Liver (tissue), 9 donors: Measurements from ENCODE around the gene SYNM. TPM values are rescaled to one million over a fixed set of nuclear protein-coding genes. Genes with fewer than 3 reads are reported as not detected.

Source experiments
- DNase-seq: peaks from one replicate; pipeline ENCODE4 v3.0.0-alpha.2; 2017; ENCODE audit warnings: low spot score
- H3K27ac ChIP-seq, 2 donors: one replicate each; pipeline ENCODE4 v1.7.0; 2013; ENCODE audit warnings: inconsistent platforms in 2 of 2, low read length in 2 of 2, control low read depth in 1 of 2, low read depth in 1 of 2, mild to moderate bottlenecking in 1 of 2
- H3K27me3 ChIP-seq, 4 donors: one replicate each; pipeline versions ENCODE4 v1.6.1 to v1.7.0; 2013; ENCODE audit warnings: low read length in 3 of 4, inconsistent platforms in 1 of 4, mild to moderate bottlenecking in 1 of 4, moderate library complexity in 1 of 4; ENCODE audit not compliant: control insufficient read depth in 4 of 4, insufficient read depth in 4 of 4
- H3K36me3 ChIP-seq, 4 donors: one replicate each; pipeline versions ENCODE4 v1.6.1 to v1.7.0; 2013; ENCODE audit warnings: low read length in 3 of 4, mild to moderate bottlenecking in 3 of 4, low read depth in 1 of 4, moderate library complexity in 1 of 4; ENCODE audit not compliant: control insufficient read depth in 4 of 4, insufficient read depth in 3 of 4
- H3K4me1 ChIP-seq, 4 donors: one replicate each; pipeline versions ENCODE4 v1.6.1 to v1.7.0; 2013; ENCODE audit warnings: low read length in 3 of 4, mild to moderate bottlenecking in 3 of 4, moderate library complexity in 1 of 4; ENCODE audit not compliant: control insufficient read depth in 4 of 4, insufficient read depth in 4 of 4
- H3K4me3 ChIP-seq, 3 donors: one replicate each; pipeline versions ENCODE4 v1.6.1 to v1.7.0; 2013; ENCODE audit warnings: low read length in 3 of 3, control low read depth in 1 of 3, low read depth in 1 of 3, mild to moderate bottlenecking in 1 of 3
- H3K9ac ChIP-seq, 2 donors: one replicate each; pipeline ENCODE4 v1.7.0; 2013; ENCODE audit warnings: low read length in 2 of 2, mild to moderate bottlenecking in 2 of 2, moderate library complexity in 2 of 2, control low read depth in 1 of 2, low read depth in 1 of 2
- H3K9me3 ChIP-seq, 4 donors: one replicate each; pipeline versions ENCODE4 v1.6.1 to v1.7.0; 2013; ENCODE audit warnings: low read length in 3 of 4; ENCODE audit not compliant: control insufficient read depth in 4 of 4
- EGR1 ChIP-seq, 2 donors: IDR thresholded peaks; 2 replicates each; pipeline ENCODE4 v1.6.1; 2016 to 2018; ENCODE audit warnings: antibody characterized with exemption in 2 of 2, low read depth in 2 of 2
- FOXA1 ChIP-seq: IDR thresholded peaks from 2 replicates; pipeline ENCODE4 v1.6.1; 2016; ENCODE audit warnings: antibody characterized with exemption
- FOXA2 ChIP-seq: IDR thresholded peaks from 2 replicates; pipeline ENCODE4 v1.6.1; 2016; ENCODE audit warnings: antibody characterized with exemption
- GABPA ChIP-seq, 2 donors: IDR thresholded peaks in 1 of 2; conservative IDR thresholded peaks in 1 of 2; 2 replicates each; pipeline ENCODE4 v1.6.1; 2016; ENCODE audit warnings: antibody characterized with exemption in 2 of 2, mild to moderate bottlenecking in 1 of 2, moderate library complexity in 1 of 2
- HNF4A ChIP-seq, 2 donors: conservative IDR thresholded peaks; 2 replicates each; pipeline ENCODE4 v1.6.1; 2016; ENCODE audit warnings: antibody characterized with exemption in 2 of 2, mild to moderate bottlenecking in 2 of 2
- HNF4G ChIP-seq: IDR thresholded peaks from 2 replicates; pipeline ENCODE4 v1.6.1; 2016; ENCODE audit warnings: antibody characterized with exemption
- JUND ChIP-seq, 2 donors: IDR thresholded peaks; 2 replicates each; pipeline ENCODE4 v1.6.1; 2016; ENCODE audit warnings: antibody characterized with exemption in 2 of 2
- NR2F2 ChIP-seq: IDR thresholded peaks from 2 replicates; pipeline ENCODE4 v1.6.1; 2016; ENCODE audit warnings: antibody characterized with exemption
- RAD21 ChIP-seq, 2 donors: IDR thresholded peaks; 2 replicates each; pipeline ENCODE4 v1.6.1; 2016; ENCODE audit warnings: antibody characterized with exemption in 2 of 2, mild to moderate bottlenecking in 2 of 2
- REST ChIP-seq: IDR thresholded peaks from 2 replicates; pipeline ENCODE4 v1.6.1; 2016; ENCODE audit warnings: antibody characterized with exemption, mild to moderate bottlenecking
- RXRA ChIP-seq, 2 donors: IDR thresholded peaks; 2 replicates each; pipeline ENCODE4 v1.6.1; 2017 to 2018; ENCODE audit warnings: antibody characterized with exemption in 2 of 2, mild to moderate bottlenecking in 1 of 2
- SP1 ChIP-seq: IDR thresholded peaks from 2 replicates; pipeline ENCODE4 v1.6.1; 2018; ENCODE audit warnings: antibody characterized with exemption, mild to moderate bottlenecking
- TAF1 ChIP-seq: conservative IDR thresholded peaks from 2 replicates; pipeline ENCODE4 v1.6.1; 2016; ENCODE audit warnings: antibody characterized with exemption, mild to moderate bottlenecking
- YY1 ChIP-seq: IDR thresholded peaks from 2 replicates; pipeline ENCODE4 v1.6.1; 2016; ENCODE audit warnings: antibody characterized with exemption, mild to moderate bottlenecking
- WGBS: extraction: QIAGEN DNeasy Blood & Tissue Kit; methylation state at CpG from one replicate; pipeline ENCODE4 v1.1.7; 2013; 5-methylcytosine and 5-hydroxymethylcytosine counted together
- polyA plus RNA-seq, 2 donors: library from polyadenylated mRNA; stranded (reverse) in 1 of 2; unstranded in 1 of 2; fragments of 200-250 nt in 1 of 2; fragments of >200 nt in 1 of 2; fragmentation: Nextera tagmentation in 1 of 2; extraction: Ambion mirVana in 1 of 2; gene quantifications; one replicate each; pipeline versions ENCODE4 v1.2.1 to v1.2.3, GENCODE V29; 2013 to 2015
- total RNA-seq, 2 donors: library from RNA; depleted of rRNA; stranded (reverse); fragments of >200 nt; gene quantifications; one replicate each; pipeline ENCODE4 v1.2.3, GENCODE V29; 2014
- TF ChIP-seq, protein P1 (sequence below): IDR thresholded peaks from 2 replicates; pipeline ENCODE4 v1.6.1; 2016; ENCODE audit warnings: antibody characterized with exemption
- TF ChIP-seq, protein P2 (sequence below): fragments of 150-350 bp; IDR thresholded peaks from 2 replicates; pipeline ENCODE4 v1.5.1; 2017; ENCODE audit warnings: improper control_type of control experiment, low read depth, low read length; ENCODE audit not compliant: missing input control
- TF ChIP-seq, protein P3 (sequence below): IDR thresholded peaks from 2 replicates; pipeline ENCODE4 v1.6.1; 2016; ENCODE audit warnings: antibody characterized with exemption
- TF ChIP-seq, protein P4 (sequence below): IDR thresholded peaks from 2 replicates; pipeline ENCODE4 v1.6.1; 2016; ENCODE audit warnings: antibody characterized with exemption
- donor health status: healthy.
- donor health status: healthy.
- donor health status: healthy.
- donor health status: healthy.
- donor health status: healthy.

Gene SYNM
- total and polyA plus RNA-seq, 4 donors = 0.39 to 6.4 (median 1.2) TPM

- Histone ChIP-seq H3K27ac (no peak overlapping the region), H3K9ac (no peak overlapping the region), H3K36me3 (peaks cover 0 to 4% (median 2%) of the 10 kb centered on the region in 4 donors), H3K9me3 (no peaks in the 10 kb centered on the region), H3K27me3 (no peaks in the 10 kb centered on the region), H3K4me3 (no peak overlapping the region), H3K4me1 (peaks cover 3 to 14% (median 9%) of the 10 kb centered on the region in 4 donors)
- TF ChIP-seq, protein P1, sequence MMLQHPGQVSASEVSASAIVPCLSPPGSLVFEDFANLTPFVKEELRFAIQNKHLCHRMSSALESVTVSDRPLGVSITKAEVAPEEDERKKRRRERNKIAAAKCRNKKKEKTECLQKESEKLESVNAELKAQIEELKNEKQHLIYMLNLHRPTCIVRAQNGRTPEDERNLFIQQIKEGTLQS = no peak
- no peak for TF ChIP-seq FOXA2
- TF ChIP-seq HNF4A (conservative IDR thresholded peaks at IDR 0.05) = no peak
- no peak for TF ChIP-seq RAD21 (IDR thresholded peaks at IDR 0.05)
- TF ChIP-seq HNF4G = no peak
- TF ChIP-seq, protein P2, sequence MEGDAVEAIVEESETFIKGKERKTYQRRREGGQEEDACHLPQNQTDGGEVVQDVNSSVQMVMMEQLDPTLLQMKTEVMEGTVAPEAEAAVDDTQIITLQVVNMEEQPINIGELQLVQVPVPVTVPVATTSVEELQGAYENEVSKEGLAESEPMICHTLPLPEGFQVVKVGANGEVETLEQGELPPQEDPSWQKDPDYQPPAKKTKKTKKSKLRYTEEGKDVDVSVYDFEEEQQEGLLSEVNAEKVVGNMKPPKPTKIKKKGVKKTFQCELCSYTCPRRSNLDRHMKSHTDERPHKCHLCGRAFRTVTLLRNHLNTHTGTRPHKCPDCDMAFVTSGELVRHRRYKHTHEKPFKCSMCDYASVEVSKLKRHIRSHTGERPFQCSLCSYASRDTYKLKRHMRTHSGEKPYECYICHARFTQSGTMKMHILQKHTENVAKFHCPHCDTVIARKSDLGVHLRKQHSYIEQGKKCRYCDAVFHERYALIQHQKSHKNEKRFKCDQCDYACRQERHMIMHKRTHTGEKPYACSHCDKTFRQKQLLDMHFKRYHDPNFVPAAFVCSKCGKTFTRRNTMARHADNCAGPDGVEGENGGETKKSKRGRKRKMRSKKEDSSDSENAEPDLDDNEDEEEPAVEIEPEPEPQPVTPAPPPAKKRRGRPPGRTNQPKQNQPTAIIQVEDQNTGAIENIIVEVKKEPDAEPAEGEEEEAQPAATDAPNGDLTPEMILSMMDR = no peak
- TF ChIP-seq TAF1 = no peak
- TF ChIP-seq JUND (IDR thresholded peaks at IDR 0.05) = no peak
- no peak for TF ChIP-seq FOXA1
- no peak for TF ChIP-seq RXRA (IDR thresholded peaks at IDR 0.05)
- TF ChIP-seq YY1 = no peak
- TF ChIP-seq, protein P3, sequence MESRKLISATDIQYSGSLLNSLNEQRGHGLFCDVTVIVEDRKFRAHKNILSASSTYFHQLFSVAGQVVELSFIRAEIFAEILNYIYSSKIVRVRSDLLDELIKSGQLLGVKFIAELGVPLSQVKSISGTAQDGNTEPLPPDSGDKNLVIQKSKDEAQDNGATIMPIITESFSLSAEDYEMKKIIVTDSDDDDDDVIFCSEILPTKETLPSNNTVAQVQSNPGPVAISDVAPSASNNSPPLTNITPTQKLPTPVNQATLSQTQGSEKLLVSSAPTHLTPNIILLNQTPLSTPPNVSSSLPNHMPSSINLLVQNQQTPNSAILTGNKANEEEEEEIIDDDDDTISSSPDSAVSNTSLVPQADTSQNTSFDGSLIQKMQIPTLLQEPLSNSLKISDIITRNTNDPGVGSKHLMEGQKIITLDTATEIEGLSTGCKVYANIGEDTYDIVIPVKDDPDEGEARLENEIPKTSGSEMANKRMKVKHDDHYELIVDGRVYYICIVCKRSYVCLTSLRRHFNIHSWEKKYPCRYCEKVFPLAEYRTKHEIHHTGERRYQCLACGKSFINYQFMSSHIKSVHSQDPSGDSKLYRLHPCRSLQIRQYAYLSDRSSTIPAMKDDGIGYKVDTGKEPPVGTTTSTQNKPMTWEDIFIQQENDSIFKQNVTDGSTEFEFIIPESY = no peak
- no peak for TF ChIP-seq REST
- TF ChIP-seq EGR1 (IDR thresholded peaks at IDR 0.05; ENCODE audit: low read depth in 2 of 2) = no peak
- no peak for TF ChIP-seq GABPA (IDR thresholded peaks at IDR 0.05 in 1 of 2, conservative IDR thresholded peaks at IDR 0.05 in 1 of 2)
- no peak for TF ChIP-seq NR2F2
- TF ChIP-seq, protein P4, sequence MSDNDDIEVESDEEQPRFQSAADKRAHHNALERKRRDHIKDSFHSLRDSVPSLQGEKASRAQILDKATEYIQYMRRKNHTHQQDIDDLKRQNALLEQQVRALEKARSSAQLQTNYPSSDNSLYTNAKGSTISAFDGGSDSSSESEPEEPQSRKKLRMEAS = no peak
- no peak for TF ChIP-seq SP1
- DNase-seq = no peak
- WGBS = 91% methylated on average over 4 of the region's 4 CpGs
Measured at GRCh38 chr15:99135194-99135593, 30.3 kb downstream of the SYNM start.
